DND-41 (cell line): ENCODE results near the gene RALGPS2.

Source experiments
- EZH2 ChIP-seq: IDR thresholded peaks from 3 replicates; pipeline ENCODE4 v1.6.1; 2012; ENCODE audit warnings: borderline replicate concordance, low read depth, mild to moderate bottlenecking, moderate library complexity, low read length, inconsistent platforms; ENCODE audit not compliant: severe bottlenecking
- TF ChIP-seq, protein P1 (sequence below): IDR thresholded peaks from 2 replicates; pipeline ENCODE4 v1.5.1; 2012; ENCODE audit warnings: borderline replicate concordance, low read length, moderate library complexity, mild to moderate bottlenecking; ENCODE audit not compliant: poor library complexity, severe bottlenecking; ENCODE audit errors: extremely low read depth

DNA sequence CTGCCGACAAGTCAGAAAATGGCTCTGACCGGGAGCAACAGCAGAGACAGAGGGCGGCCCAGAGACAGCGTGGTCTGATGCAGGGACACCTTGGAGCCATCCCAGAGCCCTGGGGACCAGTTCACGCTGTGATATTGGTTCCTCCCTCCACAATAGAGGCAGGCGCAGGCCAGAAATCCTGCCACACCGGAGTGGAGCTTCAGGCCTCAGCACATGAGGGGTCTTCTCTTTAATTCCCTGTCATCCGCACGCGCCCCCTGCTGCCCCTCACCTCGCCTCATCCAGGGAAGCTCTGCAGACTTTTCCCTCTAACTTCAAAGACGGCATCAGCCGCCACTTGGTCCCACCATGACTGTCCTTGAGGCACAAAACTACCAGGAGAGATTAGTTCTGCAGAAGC is 221.4 kb downstream of the RALGPS2 start:
- TF ChIP-seq, protein P1, sequence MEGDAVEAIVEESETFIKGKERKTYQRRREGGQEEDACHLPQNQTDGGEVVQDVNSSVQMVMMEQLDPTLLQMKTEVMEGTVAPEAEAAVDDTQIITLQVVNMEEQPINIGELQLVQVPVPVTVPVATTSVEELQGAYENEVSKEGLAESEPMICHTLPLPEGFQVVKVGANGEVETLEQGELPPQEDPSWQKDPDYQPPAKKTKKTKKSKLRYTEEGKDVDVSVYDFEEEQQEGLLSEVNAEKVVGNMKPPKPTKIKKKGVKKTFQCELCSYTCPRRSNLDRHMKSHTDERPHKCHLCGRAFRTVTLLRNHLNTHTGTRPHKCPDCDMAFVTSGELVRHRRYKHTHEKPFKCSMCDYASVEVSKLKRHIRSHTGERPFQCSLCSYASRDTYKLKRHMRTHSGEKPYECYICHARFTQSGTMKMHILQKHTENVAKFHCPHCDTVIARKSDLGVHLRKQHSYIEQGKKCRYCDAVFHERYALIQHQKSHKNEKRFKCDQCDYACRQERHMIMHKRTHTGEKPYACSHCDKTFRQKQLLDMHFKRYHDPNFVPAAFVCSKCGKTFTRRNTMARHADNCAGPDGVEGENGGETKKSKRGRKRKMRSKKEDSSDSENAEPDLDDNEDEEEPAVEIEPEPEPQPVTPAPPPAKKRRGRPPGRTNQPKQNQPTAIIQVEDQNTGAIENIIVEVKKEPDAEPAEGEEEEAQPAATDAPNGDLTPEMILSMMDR: no peak
- TF ChIP-seq EZH2: no peak
